Large intestine (tissue), 12 donors: Measurements from ENCODE around the gene DNM1L. TPM values are rescaled to one million over a fixed set of nuclear protein-coding genes. Genes with fewer than 3 reads are reported as not detected.
A peak's percentile ranks its signal among the peaks of the same experiment; 100 is the strongest.

ENCODE experiments used
- DNase-seq, 2 donors: peaks; one replicate each; pipeline versions ENCODE4 v3.0.0 to v3.0.0-alpha.2; 2013
- H3K27ac ChIP-seq: one replicate; pipeline ENCODE4 v1.5.1; 2013; ENCODE audit warnings: low read length
- H3K27me3 ChIP-seq: 2 replicates; pipeline ENCODE4 v1.6.1; 2013; ENCODE audit warnings: low read length; ENCODE audit not compliant: control insufficient read depth, insufficient read depth
- H3K36me3 ChIP-seq: 2 replicates; pipeline ENCODE4 v1.6.1; 2013; ENCODE audit warnings: low read length; ENCODE audit not compliant: control insufficient read depth, insufficient read depth
- H3K4me1 ChIP-seq: one replicate; pipeline ENCODE4 v1.6.1; 2013; ENCODE audit warnings: low read length; ENCODE audit not compliant: control insufficient read depth, insufficient read depth
- H3K4me3 ChIP-seq: one replicate; pipeline ENCODE4 v1.5.1; 2013; ENCODE audit warnings: low read length
- H3K9me3 ChIP-seq: one replicate; pipeline ENCODE4 v1.6.1; 2013; ENCODE audit warnings: mild to moderate bottlenecking, low read depth, low read length, moderate library complexity; ENCODE audit not compliant: control insufficient read depth
- WGBS: methylation state at CpG from one replicate; pipeline ENCODE4 v1.1.5; 2013; ENCODE audit warnings: low lambda C conversion rate; ENCODE audit not compliant: insufficient coverage; 5-methylcytosine and 5-hydroxymethylcytosine counted together
- long read RNA-seq, 11 donors: transcript quantifications; one replicate each; lab custom pipeline, GENCODE V29; 2026
- polyA plus RNA-seq: library from polyadenylated mRNA; unstranded; fragments of 120-200 nt; gene quantifications from one replicate; pipeline ENCODE4 v1.2.1, GENCODE V29; 2013

The DNM1L gene
- 88.0 TPM for polyA plus RNA-seq
- long read RNA-seq, donor 1, full-length matches to known transcripts: 5 of 29 reads
- long read RNA-seq, donor 1, partial matches to known transcripts: 24 of 29 reads
- long read RNA-seq, donor 1, other reads (novel, unspliced or antisense): 0 of 29 reads
- long read RNA-seq, donor 2, full-length matches to known transcripts: 6 of 50 reads
- long read RNA-seq, donor 2, partial matches to known transcripts: 44 of 50 reads
- long read RNA-seq, donor 2, other reads (novel, unspliced or antisense): 0 of 50 reads
- long read RNA-seq, donor 3: 0 reads
- long read RNA-seq, donor 4, partial matches to known transcripts: 0 of 5 reads
- long read RNA-seq, donor 4, other reads (novel, unspliced or antisense): 5 of 5 reads
- long read RNA-seq, donor 5, partial matches to known transcripts: 16 of 19 reads
- long read RNA-seq, donor 5, other reads (novel, unspliced or antisense): 0 of 19 reads
- long read RNA-seq, donor 6, full-length matches to known transcripts: 7 of 42 reads
- long read RNA-seq, donor 6, partial matches to known transcripts: 19 of 42 reads
- long read RNA-seq, donor 6, other reads (novel, unspliced or antisense): 16 of 42 reads
- long read RNA-seq, donor 7, partial matches to known transcripts: 0 of 15 reads
- long read RNA-seq, donor 7, other reads (novel, unspliced or antisense): 11 of 15 reads
- long read RNA-seq, donor 8, full-length matches to known transcripts: 5 of 33 reads
- long read RNA-seq, donor 8, partial matches to known transcripts: 28 of 33 reads
- long read RNA-seq, donor 8, other reads (novel, unspliced or antisense): 0 of 33 reads
- long read RNA-seq, donor 9, partial matches to known transcripts: 13 of 35 reads
- long read RNA-seq, donor 9, other reads (novel, unspliced or antisense): 19 of 35 reads
- long read RNA-seq, donor 10, full-length matches to known transcripts: 6 of 66 reads
- long read RNA-seq, donor 10, partial matches to known transcripts: 31 of 66 reads
- long read RNA-seq, donor 10, other reads (novel, unspliced or antisense): 29 of 66 reads
- long read RNA-seq, donor 11, full-length matches to known transcripts: 3 of 19 reads
- long read RNA-seq, donor 11, partial matches to known transcripts: 7 of 19 reads
- long read RNA-seq, donor 11, other reads (novel, unspliced or antisense): 9 of 19 reads

- peak; percentile 97 to 98 for DNase-seq
- Histone ChIP-seq H3K4me3 (peak within 1 kb of the TSS; percentile 66), H3K27me3 (no peaks in the 10 kb centered on the region), H3K4me1 (no peaks in the 10 kb centered on the region), H3K9me3 (no peaks in the 10 kb centered on the region), H3K36me3 (peaks cover 2% of the 10 kb centered on the region), H3K27ac (peak within 1 kb of the TSS; percentile 88)
- WGBS: no CpG with 5 or more reads among the region's 76 CpGs
Measured at GRCh38 chr12:32679091-32679919, at the start of gene DNM1L. Gene DNM1L, plus strand, starts transcription at chr12:32679301. Its CDS starts 63 bp downstream, at chr12:32679364.

GRCh38 chr12:32641287-32641901 is 37.7 kb upstream of the DNM1L start:
- Histone ChIP-seq H3K4me1 (no peaks in the 10 kb centered on the region), H3K36me3 (peaks cover 42% of the 10 kb centered on the region), H3K9me3 (no peaks in the 10 kb centered on the region), H3K4me3 (no peak overlapping the region), H3K27ac (no peak overlapping the region), H3K27me3 (no peaks in the 10 kb centered on the region)
- DNase-seq: no peak
- 64% methylated on average over 3 of the region's 6 CpGs for WGBS

- no peak overlapping the region for H3K27ac ChIP-seq
- H3K9me3 ChIP-seq: no peaks in the 10 kb centered on the region
- H3K4me1 ChIP-seq: no peaks in the 10 kb centered on the region
- H3K27me3 ChIP-seq: no peaks in the 10 kb centered on the region
- H3K36me3 ChIP-seq: peaks cover 25% of the 10 kb centered on the region
- no peak overlapping the region for H3K4me3 ChIP-seq
- WGBS: no CpG with 5 or more reads among the region's 2 CpGs
- DNase-seq: no peak
Measured at GRCh38 chr12:32644431-32644830, 34.7 kb upstream of the DNM1L start.

- Histone ChIP-seq H3K27me3 (no peaks in the 10 kb centered on the region), H3K36me3 (peaks cover 10% of the 10 kb centered on the region), H3K4me3 (no peak overlapping the region), H3K9me3 (no peaks in the 10 kb centered on the region), H3K4me1 (no peaks in the 10 kb centered on the region), H3K27ac (no peak overlapping the region)
- DNase-seq: no peak
- WGBS: no CpG with 5 or more reads among the region's 3 CpGs
Measured at GRCh38 chr12:32647275-32647674, 31.8 kb upstream of the DNM1L start.

- Histone ChIP-seq H3K27me3 (no peaks in the 10 kb centered on the region), H3K36me3 (peaks cover 6% of the 10 kb centered on the region), H3K9me3 (no peaks in the 10 kb centered on the region), H3K27ac (no peak overlapping the region), H3K4me1 (no peaks in the 10 kb centered on the region), H3K4me3 (no peak overlapping the region)
- DNase-seq: no peak
- no CpG with 5 or more reads among the region's 2 CpGs for WGBS
Measured at GRCh38 chr12:32650508-32650907, 28.6 kb upstream of the DNM1L start.

- H3K4me1 ChIP-seq: no peaks in the 10 kb centered on the region
- H3K27ac ChIP-seq: no peak overlapping the region
- H3K4me3 ChIP-seq: no peak overlapping the region
- H3K36me3 ChIP-seq: peaks cover 1% of the 10 kb centered on the region
- DNase-seq: no peak
- WGBS: 90% methylated on average over 2 of the region's 5 CpGs
- H3K27me3 ChIP-seq: no peaks in the 10 kb centered on the region
- no peaks in the 10 kb centered on the region for H3K9me3 ChIP-seq
Measured at GRCh38 chr12:32651151-32651955, 27.7 kb upstream of the DNM1L start.

GRCh38 chr12:32651956-32652210 is 27.2 kb upstream of the DNM1L start:
- H3K27me3 ChIP-seq: no peaks in the 10 kb centered on the region
- WGBS: no CpG with 5 or more reads among the region's 4 CpGs
- no peak for DNase-seq
- no peak overlapping the region for H3K4me3 ChIP-seq
- H3K4me1 ChIP-seq: no peaks in the 10 kb centered on the region
- no peaks in the 10 kb centered on the region for H3K9me3 ChIP-seq
- no peaks in the 10 kb centered on the region for H3K36me3 ChIP-seq
- no peak overlapping the region for H3K27ac ChIP-seq

- Histone ChIP-seq H3K4me1 (no peaks in the 10 kb centered on the region), H3K9me3 (no peaks in the 10 kb centered on the region), H3K27ac (no peak overlapping the region), H3K27me3 (no peaks in the 10 kb centered on the region), H3K36me3 (no peaks in the 10 kb centered on the region), H3K4me3 (no peak overlapping the region)
- 0% methylated on average over 1 of the region's 6 CpGs for WGBS
- DNase-seq: no peak
Measured at GRCh38 chr12:32659908-32660440, 19.1 kb upstream of the DNM1L start.

GRCh38 chr12:32661706-32662105 is 17.4 kb upstream of the DNM1L start:
- Histone ChIP-seq H3K4me1 (no peaks in the 10 kb centered on the region), H3K36me3 (no peaks in the 10 kb centered on the region), H3K9me3 (no peaks in the 10 kb centered on the region), H3K4me3 (no peak overlapping the region), H3K27ac (no peak overlapping the region), H3K27me3 (no peaks in the 10 kb centered on the region)
- WGBS: no CpG with 5 or more reads among the region's 7 CpGs
- DNase-seq: no peak
